ENCODE data around the gene PTPRG. TPM values are rescaled to one million over a fixed set of nuclear protein-coding genes. Genes with fewer than 3 reads are reported as not detected.
A peak's percentile ranks its signal among the peaks of the same experiment; 100 is the strongest.

PTPRG gene
- total and polyA plus RNA-seq, 2 of the 13 experiments (the other 11 are each of a cell fraction or from before 2014, with no cell fraction given) = 8.0 to 25.3 TPM

- TF ChIP-seq STAT6 (CRISPR knock-in tag; IDR thresholded peaks at IDR 0.05; ENCODE audit: borderline replicate concordance) (no peak), LCORL (IDR thresholded peaks at IDR 0.05) (no peak), LCORL (CRISPR knock-in tag; IDR thresholded peaks at IDR 0.05) (no peak)
Measured at GRCh38 chr3:61625429-61625828, 64.1 kb downstream of the PTPRG start (continued).

GRCh38 chr3:61626484-61626883, 65.1 kb downstream of the PTPRG start:
- ChIA-PET POLR2A (no interaction called here), CTCF (ENCODE audit: low intra/inter-chr PET ratio, low total read pairs) (no interaction called here)
- Histone ChIP-seq H4K20me1 (ENCODE audit: insufficient read depth, low read length) (no peaks in the 10 kb centered on the region), H3K4me1 (ENCODE audit: insufficient read depth, low read length) (peaks cover 54% of the 10 kb centered on the region), H3K9ac (ENCODE audit: insufficient read depth, low read depth, low read length) (no peak overlapping the region), H3K9me3 (ENCODE audit: low read length) (no peaks in the 10 kb centered on the region), H3K27ac (ENCODE audit: extremely low read length, insufficient read depth, low read length) (peak overlapping the region; percentile 74), H3K36me3 (replicated peaks in 1 of 2; ENCODE audit: control insufficient read depth in 1 of 2, insufficient read depth in 2 of 2, low read length in 2 of 2) (no peaks in the 10 kb centered on the region; a peak in 1 of 5 replicates), H3K4me2 (ENCODE audit: low read depth, low read length) (no peak overlapping the region), H3K27me3 (ENCODE audit: control insufficient read depth in 1 of 2, insufficient read depth in 2 of 2, low read length in 2 of 2) (no peaks in the 10 kb centered on the region), H3K4me3 (replicated peaks in 1 of 3; ENCODE audit: insufficient read depth in 1 of 3, low read depth in 2 of 3, low read length in 3 of 3) (no peak overlapping the region), H2AFZ (ENCODE audit: low read length) (no peak overlapping the region), H3K79me2 (ENCODE audit: insufficient read depth, low read length) (peaks cover 9% of the 10 kb centered on the region)
- BruUV-seq (replicated peaks) = no TSS peak
- TF ChIP-seq ARID3A (IDR thresholded peaks at IDR 0.05; ENCODE audit: low read depth, low read length) (no peak), GFI1 (CRISPR knock-in tag; IDR thresholded peaks at IDR 0.05; ENCODE audit: borderline replicate concordance) (no peak), ZNF75D (CRISPR knock-in tag; IDR thresholded peaks at IDR 0.05; ENCODE audit: borderline replicate concordance) (no peak), FLYWCH1 (CRISPR knock-in tag; IDR thresholded peaks at IDR 0.05) (no peak), FOXK1 (CRISPR knock-in tag; IDR thresholded peaks at IDR 0.05; ENCODE audit: borderline replicate concordance, low read depth) (no peak), MXD4 (CRISPR knock-in tag; IDR thresholded peaks at IDR 0.05) (no peak)
- in situ Hi-C loops (cut with HindIII; ENCODE audit: extremely low pct_ligation_motif_present, low pct_unique_long_range_greater_than_20kb) (no loop called here), intact Hi-C loops (cut with micrococcal nuclease; ENCODE audit: unreplicated experiment) (loop anchor here (5.0 kb wide), 2 partner anchors 64 to 101 kb away; partner anchors contain the start of gene PTPRG)
- 98% methylated on average over 6 of the region's 6 CpGs for WGBS (ENCODE audit: low lambda C conversion rate)
- FAIRE-seq = no peak
- ATAC-seq = no peak
- no peak for DNase-seq (ENCODE audit: low spot score)

Measured in HepG2 (cell line).